ENCODE measurements around the gene RNF217. TPM values are rescaled to one million over a fixed set of nuclear protein-coding genes. Genes with fewer than 3 reads are reported as not detected.

RNF217 gene
- total RNA-seq, 3 donors from 2014 or later: 11.6 to 47.3 (median 15.0) TPM

DNA sequence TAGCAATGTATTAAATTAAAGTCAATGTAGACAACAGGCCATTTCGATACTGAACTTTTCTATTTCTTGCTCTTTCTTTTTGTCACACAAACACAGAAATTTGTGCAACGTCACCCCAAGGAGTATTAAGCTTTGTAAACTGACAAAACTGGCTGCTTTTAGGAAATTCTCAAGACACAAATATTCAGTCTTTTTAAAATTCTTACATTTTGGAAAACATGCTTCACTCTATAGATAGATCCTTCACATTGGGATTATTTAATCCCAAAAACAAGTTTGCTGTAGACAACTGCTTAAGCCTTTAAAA is 121.4 kb downstream of the RNF217 start:
- TF ChIP-seq CTCF (IDR thresholded peaks at IDR 0.05): no peak
- DNase-seq (no peak), ATAC-seq (no peak)
- intact Hi-C loops (cut with DNase I, micrococcal nuclease): no loop called here
- Histone ChIP-seq H3K9me3 (no peaks in the 10 kb centered on the region), H3K4me3 (no peak overlapping the region), H3K36me3 (ENCODE audit: low read depth) (no peaks in the 10 kb centered on the region), H3K4me1 (ENCODE audit: low read depth) (no peaks in the 10 kb centered on the region)

DNA sequence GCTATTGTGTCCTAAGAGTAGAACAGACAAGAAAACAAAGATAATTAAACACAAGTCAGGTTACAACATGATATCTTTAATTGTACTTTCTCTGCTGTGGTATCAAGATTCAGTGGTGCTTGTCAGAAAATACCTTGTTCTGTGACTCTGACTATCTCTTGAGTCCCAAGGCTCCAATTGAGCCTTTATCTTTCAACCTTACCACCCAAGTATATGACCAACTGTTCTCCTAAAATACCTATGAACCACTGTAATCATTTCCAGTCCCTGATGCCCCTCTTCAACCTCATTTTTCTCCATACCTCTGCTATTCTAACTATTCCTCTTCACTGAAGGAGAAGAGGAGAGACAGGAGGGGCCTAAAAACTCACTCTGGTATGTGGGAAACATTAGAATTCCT is 124.5 kb downstream of the RNF217 start:
- intact Hi-C loops (cut with DNase I, micrococcal nuclease): no loop called here
- TF ChIP-seq CTCF (IDR thresholded peaks at IDR 0.05): no peak
- DNase-seq (no peak), ATAC-seq (no peak)
- Histone ChIP-seq H3K9me3 (no peaks in the 10 kb centered on the region), H3K4me1 (ENCODE audit: low read depth) (no peaks in the 10 kb centered on the region), H3K36me3 (ENCODE audit: low read depth) (no peaks in the 10 kb centered on the region), H3K4me3 (no peak overlapping the region)

DNA sequence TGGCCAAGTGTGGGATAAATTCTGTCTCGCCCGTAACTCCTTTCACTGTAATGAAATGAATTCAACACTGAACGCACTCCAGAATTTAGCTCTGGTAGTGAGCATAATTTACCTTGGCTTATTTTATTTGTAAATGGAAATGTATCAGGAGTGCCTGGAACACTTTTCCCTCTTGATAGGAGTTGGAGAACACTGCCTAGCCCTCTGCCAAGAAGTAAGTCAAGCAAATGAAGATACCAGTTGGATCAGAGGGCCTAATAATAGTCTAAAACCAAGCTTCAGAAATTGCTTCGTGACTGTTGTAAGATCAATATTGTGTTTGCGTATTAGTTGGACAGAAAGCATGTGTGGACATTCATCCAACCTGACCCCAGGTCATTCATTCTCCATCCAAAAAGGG is 126.7 kb downstream of the RNF217 start:
- intact Hi-C loops (cut with DNase I, micrococcal nuclease): no loop called here
- H3K36me3 ChIP-seq (ENCODE audit: low read depth): no peaks in the 10 kb centered on the region
- no peaks in the 10 kb centered on the region for H3K9me3 ChIP-seq
- H3K4me1 ChIP-seq (ENCODE audit: low read depth): no peaks in the 10 kb centered on the region
- no peak for TF ChIP-seq CTCF (IDR thresholded peaks at IDR 0.05)
- H3K4me3 ChIP-seq: no peak overlapping the region
- ATAC-seq (no peak), DNase-seq (no peak)

DNA sequence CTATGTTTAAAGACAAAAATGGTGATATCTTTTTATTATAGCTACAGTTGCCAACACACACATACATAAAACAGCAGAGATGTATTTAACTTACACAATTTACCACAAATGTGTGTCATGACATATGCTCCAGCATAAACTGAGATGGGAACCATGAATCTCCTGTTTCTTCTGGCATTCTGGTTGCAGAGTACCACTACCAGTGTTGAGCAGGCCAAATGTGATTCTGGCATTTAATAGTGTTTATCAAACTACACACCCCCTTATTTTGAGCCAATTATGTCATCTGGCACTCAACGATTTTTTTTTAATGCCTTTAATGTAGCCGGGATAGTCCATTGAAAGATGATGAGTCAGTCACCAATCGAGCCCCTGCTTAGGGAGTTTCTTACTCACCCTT is 132.3 kb downstream of the RNF217 start:
- intact Hi-C loops (cut with DNase I, micrococcal nuclease): no loop called here
- no peak for TF ChIP-seq CTCF (IDR thresholded peaks at IDR 0.05)
- no peaks in the 10 kb centered on the region for H3K9me3 ChIP-seq
- H3K36me3 ChIP-seq (ENCODE audit: low read depth): no peaks in the 10 kb centered on the region
- no peak for ATAC-seq
- H3K4me3 ChIP-seq: no peak overlapping the region
- no peaks in the 10 kb centered on the region for H3K4me1 ChIP-seq (ENCODE audit: low read depth)
- DNase-seq: no peak

GRCh38 chr6:125095580-125096301 is 133.5 kb downstream of the RNF217 start:
- no peaks in the 10 kb centered on the region for H3K36me3 ChIP-seq (ENCODE audit: low read depth)
- no peak for TF ChIP-seq CTCF (IDR thresholded peaks at IDR 0.05)
- ATAC-seq (no peak), DNase-seq (no peak)
- no peaks in the 10 kb centered on the region for H3K9me3 ChIP-seq
- H3K4me1 ChIP-seq (ENCODE audit: low read depth): no peaks in the 10 kb centered on the region
- intact Hi-C loops (cut with DNase I, micrococcal nuclease): no loop called here
- no peak overlapping the region for H3K4me3 ChIP-seq

DNA sequence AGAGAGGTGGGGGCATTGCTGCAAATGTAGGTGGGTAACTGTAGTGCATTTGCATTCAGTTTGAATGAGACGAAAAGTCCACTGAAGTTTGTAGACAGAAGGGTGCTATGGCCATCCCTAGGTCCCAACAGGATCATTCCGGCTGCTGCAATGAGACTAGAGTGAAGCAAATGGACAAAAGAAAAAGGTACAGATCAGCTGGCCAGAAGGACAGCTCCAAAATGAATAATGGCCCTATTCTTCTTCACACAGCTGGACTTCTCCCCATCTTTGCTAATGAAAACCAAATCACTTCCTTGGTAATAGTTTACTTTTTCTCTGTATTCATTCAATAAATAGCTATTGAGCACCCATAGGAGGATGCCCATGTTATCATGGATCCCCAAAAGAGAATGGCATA is 134.9 kb downstream of the RNF217 start:
- H3K9me3 ChIP-seq: no peaks in the 10 kb centered on the region
- ATAC-seq (no peak), DNase-seq (no peak)
- no peak overlapping the region for H3K4me3 ChIP-seq
- no peak for TF ChIP-seq CTCF (IDR thresholded peaks at IDR 0.05)
- H3K36me3 ChIP-seq (ENCODE audit: low read depth): no peaks in the 10 kb centered on the region
- H3K4me1 ChIP-seq (ENCODE audit: low read depth): no peaks in the 10 kb centered on the region
- intact Hi-C loops (cut with DNase I, micrococcal nuclease): no loop called here

Measured in mucosa of descending colon (tissue), 3 donors.